CD4-positive, alpha-beta T cell treated with Interleukin-15 for 1 hour (primary cell): ENCODE measurements around the gene DMD.
"Not testable (repeated sequence)": the region's sequence is repeated elsewhere in the genome, so short reads cannot be mapped to it uniquely, and the experiment has no call there.

Source experiments
- DNase-seq: peaks from one replicate; pipeline ENCODE4 v3.0.0-alpha.2; 2020

Gene DMD

GRCh38 chrX:32592786-32593185 lies 618.6 kb downstream of the DMD start:
- no peak for DNase-seq

GRCh38 chrX:32591589-32591988 lies 619.8 kb downstream of the DMD start:
- no peak for DNase-seq

- no peak for DNase-seq
These were observed 628.6 kb downstream of the DMD start for GRCh38 chrX:32582729-32583128.

DNA sequence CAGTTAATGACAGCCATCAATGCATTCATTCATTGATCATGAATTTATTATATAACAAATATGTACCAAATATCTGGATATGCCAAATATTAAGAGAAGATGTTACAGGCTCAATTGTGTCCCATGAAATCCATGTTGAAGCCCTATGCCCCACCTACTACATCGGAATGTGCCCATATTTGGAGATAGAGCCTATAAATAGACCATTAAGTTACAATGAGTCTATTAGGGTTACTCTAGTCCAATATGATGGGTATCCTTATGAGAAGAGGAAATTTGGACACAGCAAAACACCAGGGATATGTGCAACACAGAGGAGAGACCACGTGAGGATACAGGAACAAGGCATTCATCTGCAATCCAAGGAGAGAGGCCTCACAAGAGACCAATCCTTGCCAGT lies 634.5 kb downstream of the DMD start:
- DNase-seq = no peak

- DNase-seq = no peak
These were observed 638.7 kb downstream of the DMD start for GRCh38 chrX:32572644-32573043.

DNA sequence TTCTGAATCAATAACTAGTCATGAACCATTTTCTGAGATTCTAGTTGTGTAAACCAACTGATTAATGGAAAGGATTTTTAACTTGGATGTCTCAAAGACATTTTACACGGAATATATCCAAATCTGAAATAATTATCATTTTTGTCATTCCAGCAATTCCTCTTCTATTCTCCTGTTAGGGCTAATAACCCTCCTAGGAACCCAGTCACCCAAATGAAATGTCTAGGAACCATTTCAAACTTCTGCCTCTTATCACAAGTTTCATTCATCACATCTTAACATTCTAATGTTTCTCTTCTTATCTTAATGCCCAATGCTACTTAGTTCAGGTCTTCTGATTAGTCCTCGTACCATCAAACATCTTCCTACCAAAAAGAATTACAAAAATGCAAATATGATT lies 639.8 kb downstream of the DMD start:
- no peak for DNase-seq

GRCh38 chrX:32562261-32562660 lies 649.1 kb downstream of the DMD start:
- no peak for DNase-seq

GRCh38 chrX:32545101-32545500 lies 666.2 kb downstream of the DMD start:
- DNase-seq = no peak

DNA sequence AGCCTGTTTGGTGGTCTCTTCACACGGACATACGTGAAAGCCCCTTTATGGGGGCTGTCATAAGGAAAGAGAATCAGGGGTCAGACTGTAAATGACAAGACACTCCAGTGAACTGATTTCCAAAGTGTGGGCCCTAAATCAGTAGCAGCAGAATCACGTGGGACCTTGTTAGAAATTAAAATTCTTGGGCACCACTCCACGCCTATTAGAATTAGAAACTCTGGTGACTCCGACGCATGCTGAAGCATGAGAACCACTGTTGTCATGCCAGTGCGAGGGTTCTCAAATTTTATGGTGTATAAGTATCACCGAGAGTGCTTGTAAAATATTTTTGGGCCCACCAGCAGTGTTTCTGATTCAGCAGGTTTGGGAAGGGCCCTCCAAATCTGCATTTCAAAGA lies 672.8 kb downstream of the DMD start:
- no peak for DNase-seq

DNA sequence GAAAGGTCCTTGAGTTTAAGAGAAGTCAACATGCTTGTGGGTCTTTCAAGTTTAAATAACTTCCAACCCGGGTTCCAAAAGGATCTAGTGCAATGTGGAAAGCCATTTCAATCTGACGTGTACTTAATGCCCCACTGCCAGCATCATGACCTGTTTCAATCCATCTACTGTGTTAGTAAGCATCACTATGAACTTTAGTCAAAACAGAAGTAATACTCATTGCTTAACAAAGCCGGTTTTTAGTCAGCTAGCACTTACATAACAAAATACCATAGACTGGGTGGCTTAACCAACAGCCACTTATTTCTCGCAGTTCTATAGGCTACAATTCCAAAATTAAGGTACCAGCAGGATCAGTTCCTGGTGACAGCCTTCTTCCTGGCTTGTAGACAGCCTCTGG lies 677.5 kb downstream of the DMD start:
- DNase-seq = no peak

DNA sequence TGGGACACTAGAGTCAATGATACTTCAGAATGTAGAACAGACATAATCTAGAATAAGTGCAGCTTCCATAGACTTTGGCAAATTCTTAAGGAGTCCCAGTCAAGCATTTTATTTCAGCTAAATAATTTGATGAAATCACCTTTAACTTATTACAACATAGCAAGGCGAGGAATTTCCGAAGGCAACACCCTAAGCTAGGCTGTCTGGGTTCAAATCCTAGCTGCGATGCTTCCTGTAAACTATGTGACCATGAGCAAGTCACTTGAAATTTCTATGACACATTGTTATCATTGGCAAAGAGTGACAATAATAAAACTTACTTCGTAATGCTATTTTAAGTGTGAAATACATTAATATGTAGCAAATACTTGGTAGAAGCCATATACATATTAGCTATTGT lies 679.1 kb downstream of the DMD start:
- no peak for DNase-seq

GRCh38 chrX:32530802-32531403 lies 680.4 kb downstream of the DMD start:
- DNase-seq = no peak

- not testable (repeated sequence) for DNase-seq
These were observed 682.9 kb downstream of the DMD start for GRCh38 chrX:32528451-32528850.

GRCh38 chrX:32525234-32525633 lies 686.1 kb downstream of the DMD start:
- DNase-seq = no peak

GRCh38 chrX:32524385-32524784 lies 687.0 kb downstream of the DMD start:
- no peak for DNase-seq

- DNase-seq = no peak
These were observed 690.6 kb downstream of the DMD start for GRCh38 chrX:32520789-32521188.

DNA sequence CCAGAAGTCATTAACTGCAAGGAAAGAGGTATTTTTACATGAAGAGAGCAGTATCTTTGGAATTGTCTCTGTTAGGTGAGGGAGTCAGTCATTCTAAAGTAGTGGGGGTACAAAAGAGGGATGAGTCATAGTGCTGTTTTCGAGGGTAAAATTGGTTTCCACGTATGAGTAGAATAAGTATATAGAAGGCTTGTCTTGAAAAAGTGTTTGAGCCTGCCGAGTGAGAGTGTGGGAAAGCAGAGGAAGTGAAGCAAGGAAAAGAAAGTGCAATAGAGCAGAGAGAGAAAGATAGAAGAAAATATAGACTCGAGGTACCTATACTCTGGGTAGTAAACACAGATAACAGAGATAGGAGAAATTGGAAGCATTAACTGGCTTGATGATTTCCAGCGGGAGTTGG lies 696.4 kb downstream of the DMD start:
- no peak for DNase-seq

- DNase-seq = no peak
These were observed 709.7 kb downstream of the DMD start for GRCh38 chrX:32501606-32502005.

GRCh38 chrX:32496671-32497070 lies 714.7 kb downstream of the DMD start:
- no peak for DNase-seq

DNA sequence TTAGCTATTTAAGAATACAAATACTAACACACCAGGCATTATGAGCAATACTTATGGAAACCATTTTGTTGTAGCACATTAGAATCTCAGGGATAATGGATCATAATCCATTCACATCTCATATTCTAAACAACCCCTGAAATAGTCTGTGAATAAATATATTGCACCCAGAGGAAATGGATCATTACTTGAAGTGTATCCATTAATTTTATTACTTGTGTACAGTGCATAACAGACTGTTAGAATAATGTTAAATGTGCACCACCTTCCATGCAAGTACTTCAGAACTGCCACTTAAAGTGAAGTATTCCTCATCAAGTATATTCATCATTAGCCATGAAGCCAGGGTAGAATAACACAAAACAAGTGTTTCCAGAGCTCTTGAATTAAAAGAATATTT lies 715.5 kb downstream of the DMD start:
- DNase-seq = no peak

DNA sequence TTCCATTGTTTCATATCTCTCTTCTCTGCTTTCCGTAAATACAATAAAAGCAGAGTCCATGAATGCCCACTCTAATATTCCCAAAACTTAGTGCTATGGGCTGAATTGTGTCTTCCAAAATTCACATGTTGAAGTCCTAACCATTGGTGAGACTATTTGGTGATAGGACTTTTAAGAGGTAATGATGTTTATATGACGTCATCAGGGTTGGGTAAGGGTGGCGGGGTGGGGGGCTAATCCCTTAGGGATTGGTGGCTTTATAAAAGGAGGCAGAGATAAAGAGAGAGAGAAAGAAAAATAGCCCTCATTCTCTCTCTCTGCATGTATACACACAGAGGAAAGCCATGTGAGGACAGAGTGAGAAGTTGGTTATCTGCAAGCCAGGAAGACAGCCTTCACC lies 722.2 kb downstream of the DMD start:
- DNase-seq = no peak

GRCh38 chrX:32483534-32484136 lies 727.7 kb downstream of the DMD start:
- no peak for DNase-seq

DNA sequence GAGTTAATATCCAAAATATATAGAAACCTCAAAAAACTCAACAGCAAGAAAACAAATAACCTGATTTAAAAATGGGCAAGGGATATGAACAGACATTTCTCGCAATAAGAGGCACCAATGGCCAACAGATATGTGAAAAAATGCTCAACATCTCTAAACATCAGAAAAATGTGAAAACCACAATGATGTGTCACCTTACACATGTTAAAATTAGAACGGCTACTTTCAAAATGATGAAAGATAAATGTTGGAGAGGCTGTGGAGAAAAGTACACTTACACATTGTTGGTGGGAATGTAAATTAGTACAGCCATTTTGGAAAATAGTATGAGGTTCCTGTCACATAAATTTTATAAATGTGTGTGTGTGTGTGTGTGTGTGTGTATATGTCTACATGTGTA lies 731.3 kb downstream of the DMD start:
- DNase-seq = no peak

DNA sequence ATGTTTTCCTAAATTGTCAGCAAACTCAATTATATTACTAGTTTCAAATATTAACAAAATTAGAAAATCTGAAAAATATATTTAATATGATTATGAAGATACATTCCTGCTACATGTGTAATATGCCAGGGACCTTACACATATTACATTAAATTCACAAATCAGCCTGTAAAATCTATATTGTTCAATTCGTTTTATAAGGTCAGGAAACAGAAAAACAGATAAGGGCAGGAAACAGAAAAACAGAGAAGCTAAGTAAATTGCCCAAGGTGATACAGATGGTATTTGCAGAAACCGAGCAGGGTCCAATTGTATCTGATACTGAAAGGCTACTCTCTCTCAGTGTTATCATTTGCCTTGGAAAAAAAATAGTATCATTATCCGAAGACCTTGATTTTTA lies 739.0 kb downstream of the DMD start:
- no peak for DNase-seq

DNA sequence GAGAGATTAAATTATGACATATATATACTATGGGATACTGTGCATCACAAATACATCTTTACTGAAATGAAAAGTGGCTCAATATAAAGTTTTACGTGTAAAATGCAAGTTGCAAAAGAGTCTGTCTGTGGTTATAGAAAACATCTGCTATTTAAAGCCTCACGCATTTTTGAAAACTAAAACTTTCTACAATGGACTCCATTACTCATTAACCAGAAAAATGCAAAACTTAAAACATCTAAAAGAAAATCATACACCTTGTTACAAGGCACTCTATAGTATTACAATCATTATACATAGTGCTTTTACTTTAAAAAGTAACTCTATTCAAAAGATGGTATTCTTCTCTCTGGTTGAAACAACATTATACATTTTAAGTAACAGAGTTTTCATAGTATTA lies 755.6 kb downstream of the DMD start:
- DNase-seq = no peak
